Ecto neural progenitor cell (in vitro differentiated cells): ENCODE results near the gene LATS2.

ENCODE experiments used
- DNase-seq: peaks from one replicate; pipeline ENCODE4 v3.0.0-alpha.2; 2018; ENCODE audit warnings: low spot score

The LATS2 gene

GRCh38 chr13:21061029-21061763, at the start of gene LATS2:
Gene LATS2 (minus strand): TSS chr13:21061586. CDS start chr13:21046026, 15,560 bp downstream.
- DNase-seq: peak; percentile 97

GRCh38 chr13:21109168-21109567, 47.8 kb upstream of the LATS2 start:
- no peak for DNase-seq

- DNase-seq: no peak
Observed at GRCh38 chr13:21106089-21106488, 44.7 kb upstream of the LATS2 start.

- DNase-seq: no peak
Observed at GRCh38 chr13:21104199-21105019, 43.0 kb upstream of the LATS2 start.

- no peak for DNase-seq
Observed at GRCh38 chr13:21101865-21102576, 40.6 kb upstream of the LATS2 start.

GRCh38 chr13:21100994-21101757, 39.8 kb upstream of the LATS2 start:
- DNase-seq: no peak

GRCh38 chr13:21100211-21100610, 38.8 kb upstream of the LATS2 start:
- DNase-seq: no peak

- DNase-seq: no peak
Observed at GRCh38 chr13:21095311-21095710, 33.9 kb upstream of the LATS2 start.

GRCh38 chr13:21089830-21090229, 28.4 kb upstream of the LATS2 start:
- DNase-seq: no peak

- DNase-seq: no peak
Observed at GRCh38 chr13:21088534-21088933, 27.1 kb upstream of the LATS2 start.

GRCh38 chr13:21086929-21087328, 25.5 kb upstream of the LATS2 start:
- DNase-seq: no peak

GRCh38 chr13:21081926-21082325, 20.5 kb upstream of the LATS2 start:
- no peak for DNase-seq

GRCh38 chr13:21080593-21080891, 19.2 kb upstream of the LATS2 start:
- no peak for DNase-seq

- DNase-seq: no peak
Observed at GRCh38 chr13:21079761-21080592, 18.6 kb upstream of the LATS2 start.

- DNase-seq: no peak
Observed at GRCh38 chr13:21079221-21079620, 17.8 kb upstream of the LATS2 start.

GRCh38 chr13:21078501-21078900, 17.1 kb upstream of the LATS2 start:
- no peak for DNase-seq

GRCh38 chr13:21077788-21078353, 16.5 kb upstream of the LATS2 start:
- DNase-seq: no peak

GRCh38 chr13:21077076-21077787, 15.8 kb upstream of the LATS2 start:
- DNase-seq: no peak

GRCh38 chr13:21076253-21076652, 14.9 kb upstream of the LATS2 start:
- no peak for DNase-seq
